ENCODE results near the gene IQSEC2. TPM values are rescaled to one million over a fixed set of nuclear protein-coding genes. Genes with fewer than 3 reads are reported as not detected.

Gene IQSEC2
- total RNA-seq, 2 donors from 2014 or later: 19.8 to 38.7 TPM

DNA sequence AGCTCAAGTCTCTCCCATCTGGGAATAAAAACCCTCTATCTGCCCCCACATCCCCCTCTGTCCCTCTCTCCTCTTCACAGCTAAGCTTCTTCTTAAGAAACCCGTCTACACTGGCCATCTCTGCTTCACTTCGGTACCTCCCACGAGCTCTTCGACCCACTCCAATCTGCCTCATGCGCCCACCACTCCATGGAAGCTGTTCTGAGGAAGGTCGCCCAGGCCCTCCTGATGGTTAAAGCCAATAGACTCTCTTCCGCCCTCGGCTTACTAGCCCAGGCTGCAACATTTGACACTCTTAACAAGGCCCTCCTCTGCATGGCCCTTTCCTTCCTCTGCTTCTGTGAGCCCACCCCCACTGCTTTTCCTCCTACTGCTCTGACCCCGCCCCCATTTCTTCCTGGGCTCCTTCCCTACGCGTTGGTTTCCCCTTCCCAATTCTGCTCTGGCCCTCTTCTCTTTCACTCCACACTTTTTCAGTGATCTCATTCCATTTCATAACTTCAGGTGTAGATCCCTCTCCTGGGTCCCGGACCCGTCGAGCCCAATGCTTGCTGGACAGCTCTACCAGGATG, 11.8 kb downstream of the IQSEC2 start:
- Histone ChIP-seq H3K4me1 (replicated peaks) (no peaks in the 10 kb centered on the region), H3K27me3 (replicated peaks; ENCODE audit: insufficient read depth) (no peaks in the 10 kb centered on the region), H3K27ac (no peak overlapping the region), H3K9me3 (no peaks in the 10 kb centered on the region), H3K4me3 (no peak overlapping the region), H3K36me3 (no peaks in the 10 kb centered on the region)
- no peak for DNase-seq (ENCODE audit: low spot score)
- intact Hi-C loops (cut with DNase I): no loop called here
- 92% methylated on average over 14 of the region's 14 CpGs for WGBS
- TF ChIP-seq, protein P1, sequence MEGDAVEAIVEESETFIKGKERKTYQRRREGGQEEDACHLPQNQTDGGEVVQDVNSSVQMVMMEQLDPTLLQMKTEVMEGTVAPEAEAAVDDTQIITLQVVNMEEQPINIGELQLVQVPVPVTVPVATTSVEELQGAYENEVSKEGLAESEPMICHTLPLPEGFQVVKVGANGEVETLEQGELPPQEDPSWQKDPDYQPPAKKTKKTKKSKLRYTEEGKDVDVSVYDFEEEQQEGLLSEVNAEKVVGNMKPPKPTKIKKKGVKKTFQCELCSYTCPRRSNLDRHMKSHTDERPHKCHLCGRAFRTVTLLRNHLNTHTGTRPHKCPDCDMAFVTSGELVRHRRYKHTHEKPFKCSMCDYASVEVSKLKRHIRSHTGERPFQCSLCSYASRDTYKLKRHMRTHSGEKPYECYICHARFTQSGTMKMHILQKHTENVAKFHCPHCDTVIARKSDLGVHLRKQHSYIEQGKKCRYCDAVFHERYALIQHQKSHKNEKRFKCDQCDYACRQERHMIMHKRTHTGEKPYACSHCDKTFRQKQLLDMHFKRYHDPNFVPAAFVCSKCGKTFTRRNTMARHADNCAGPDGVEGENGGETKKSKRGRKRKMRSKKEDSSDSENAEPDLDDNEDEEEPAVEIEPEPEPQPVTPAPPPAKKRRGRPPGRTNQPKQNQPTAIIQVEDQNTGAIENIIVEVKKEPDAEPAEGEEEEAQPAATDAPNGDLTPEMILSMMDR (IDR thresholded peaks at IDR 0.05): no peak
- TF ChIP-seq POLR2AphosphoS5 (IDR thresholded peaks at IDR 0.05) (no peak), POLR2A (IDR thresholded peaks at IDR 0.05) (no peak)

DNA sequence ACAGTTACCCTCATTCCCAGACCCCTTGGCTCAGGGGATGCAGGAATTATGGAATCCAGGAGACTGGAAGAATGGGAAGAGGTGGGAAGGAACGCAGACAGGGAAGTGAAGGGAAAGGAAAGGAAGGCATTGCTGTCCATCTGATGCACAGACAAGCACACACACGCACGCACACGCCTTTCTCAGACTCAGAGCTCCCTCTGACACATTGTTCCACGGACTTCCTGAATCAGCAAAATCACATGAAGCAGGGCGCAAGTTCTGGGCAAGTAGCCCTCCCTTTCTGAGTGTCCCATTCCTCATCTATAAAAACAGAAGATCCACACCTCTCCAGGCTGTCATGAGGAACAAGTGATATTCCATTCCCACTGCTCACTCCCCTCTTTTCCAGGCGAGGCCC, 13.2 kb downstream of the IQSEC2 start:
- no peaks in the 10 kb centered on the region for H3K27me3 ChIP-seq (replicated peaks; ENCODE audit: insufficient read depth)
- intact Hi-C loops (cut with DNase I): no loop called here
- no peaks in the 10 kb centered on the region for H3K4me1 ChIP-seq (replicated peaks)
- H3K27ac ChIP-seq: no peak overlapping the region
- no peak overlapping the region for H3K4me3 ChIP-seq
- no peaks in the 10 kb centered on the region for H3K9me3 ChIP-seq
- TF ChIP-seq, protein P1 (IDR thresholded peaks at IDR 0.05): no peak
- TF ChIP-seq POLR2A (IDR thresholded peaks at IDR 0.05): no peak
- DNase-seq (ENCODE audit: low spot score): no peak
- no peaks in the 10 kb centered on the region for H3K36me3 ChIP-seq
- 40% methylated on average over 7 of the region's 7 CpGs for WGBS

DNA sequence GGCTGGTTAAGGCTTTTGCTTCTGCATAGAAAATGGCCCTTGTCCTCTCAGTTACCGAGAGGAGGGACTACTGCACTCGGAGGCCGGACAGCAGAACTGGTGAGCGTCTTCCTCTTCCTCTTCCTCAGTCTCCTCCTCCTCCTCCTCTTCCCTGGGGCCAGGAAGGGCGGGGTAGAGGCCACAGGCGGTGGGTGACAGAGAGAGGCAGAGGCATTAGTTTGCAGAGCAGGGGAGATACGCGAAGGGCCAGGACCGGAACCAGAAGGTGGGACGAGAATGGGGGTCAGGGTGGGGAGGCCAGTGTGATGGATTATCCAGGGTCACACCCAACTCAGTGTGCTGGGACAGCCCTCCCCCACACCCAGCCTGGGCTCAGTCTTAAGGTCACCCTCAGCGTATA, 14.5 kb downstream of the IQSEC2 start:
- H3K27ac ChIP-seq: no peak overlapping the region
- no peak for DNase-seq (ENCODE audit: low spot score)
- intact Hi-C loops (cut with DNase I): no loop called here
- H3K36me3 ChIP-seq: no peaks in the 10 kb centered on the region
- no peaks in the 10 kb centered on the region for H3K4me1 ChIP-seq (replicated peaks)
- no peak overlapping the region for H3K4me3 ChIP-seq
- no peaks in the 10 kb centered on the region for H3K9me3 ChIP-seq
- H3K27me3 ChIP-seq (replicated peaks; ENCODE audit: insufficient read depth): no peaks in the 10 kb centered on the region
- WGBS: no CpG with 5 or more reads among the region's 11 CpGs
- TF ChIP-seq, protein P1 (IDR thresholded peaks at IDR 0.05): no peak

DNA sequence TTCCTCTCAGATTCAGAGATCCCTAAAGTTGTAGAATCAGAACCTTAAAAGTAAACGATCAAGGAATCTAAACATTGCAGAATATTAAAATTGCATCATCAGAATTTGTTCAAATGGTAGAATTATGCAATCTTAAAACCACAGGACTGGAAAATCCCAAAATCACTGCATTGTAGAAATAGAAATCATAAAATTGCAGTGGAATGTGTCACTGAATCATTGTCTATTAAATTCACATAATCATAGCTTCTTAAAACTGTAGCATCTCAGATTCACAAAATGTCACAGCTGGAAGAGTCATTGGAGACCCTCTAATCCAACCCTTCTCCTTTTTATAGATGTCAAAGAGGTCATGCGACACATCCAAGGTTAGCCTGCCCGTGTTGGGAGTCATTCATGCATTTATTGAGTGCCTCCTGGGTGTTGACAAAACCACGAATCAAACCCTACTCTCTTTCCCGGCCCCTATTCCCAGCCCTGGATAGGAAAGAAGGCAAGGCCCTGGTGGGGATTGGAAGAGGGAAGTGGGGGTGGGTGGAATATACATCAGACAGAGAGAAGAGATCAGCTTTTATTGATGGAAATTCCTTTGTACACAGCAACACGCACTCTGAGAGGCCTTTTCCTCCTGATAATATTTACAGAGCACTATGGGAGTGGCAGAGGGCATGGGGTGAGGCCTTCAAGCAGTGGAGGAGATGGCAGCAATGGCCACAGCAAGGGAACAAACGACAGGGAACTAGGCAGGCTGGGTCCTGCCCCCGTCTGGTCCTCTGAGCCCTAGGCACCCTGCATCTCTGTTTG, 15.4 kb downstream of the IQSEC2 start:
- intact Hi-C loops (cut with DNase I): no loop called here
- H3K27ac ChIP-seq: no peak overlapping the region

More for the DNA sequence above, 15.4 kb downstream of the IQSEC2 start:
- Histone ChIP-seq H3K9me3 (no peaks in the 10 kb centered on the region), H3K36me3 (no peaks in the 10 kb centered on the region), H3K4me3 (no peak overlapping the region), H3K4me1 (replicated peaks) (no peaks in the 10 kb centered on the region), H3K27me3 (replicated peaks; ENCODE audit: insufficient read depth) (no peaks in the 10 kb centered on the region)
- WGBS: 66% methylated on average over 8 of the region's 8 CpGs
- TF ChIP-seq POLR2A (IDR thresholded peaks at IDR 0.05) (no peak), POLR2AphosphoS5 (IDR thresholded peaks at IDR 0.05) (no peak)
- TF ChIP-seq, protein P1 (IDR thresholded peaks at IDR 0.05): no peak
- no peak for DNase-seq (ENCODE audit: low spot score)
